ENCODE measurements around the gene DNAJC28.

DNAJC28 gene

GRCh38 chr21:33443194-33443593 is 48.3 kb downstream of the DNAJC28 start:
- no peak for TF ChIP-seq CTCF (IDR thresholded peaks at IDR 0.05)
- no peaks in the 10 kb centered on the region for H3K4me1 ChIP-seq (ENCODE audit: control insufficient read depth in 1 of 2, insufficient read depth in 1 of 2, low read depth in 1 of 2, low read length in 1 of 2)
- H3K4me3 ChIP-seq (ENCODE audit: low read depth in 1 of 2, low read length in 1 of 2), result no peak overlapping the region
- H3K9me3 ChIP-seq, result no peaks in the 10 kb centered on the region
- H3K27me3 ChIP-seq, result no peaks in the 10 kb centered on the region
- peaks cover 50% of the 10 kb centered on the region for H3K36me3 ChIP-seq
- no peak overlapping the region for H3K27ac ChIP-seq

- no peaks in the 10 kb centered on the region for H3K4me1 ChIP-seq (ENCODE audit: control insufficient read depth in 1 of 2, insufficient read depth in 1 of 2, low read depth in 1 of 2, low read length in 1 of 2)
- H3K36me3 ChIP-seq, result peaks cover 61% of the 10 kb centered on the region
- peak overlapping the region; percentile 8 for H3K27ac ChIP-seq
- TF ChIP-seq CTCF (IDR thresholded peaks at IDR 0.05), result no peak
- H3K4me3 ChIP-seq (ENCODE audit: low read depth in 1 of 2, low read length in 1 of 2), result no peak overlapping the region
- H3K27me3 ChIP-seq, result no peaks in the 10 kb centered on the region
- no peaks in the 10 kb centered on the region for H3K9me3 ChIP-seq
Measured at GRCh38 chr21:33441489-33442477, 49.7 kb downstream of the DNAJC28 start.
